BJ (cell line): ENCODE measurements around the gene KCTD10. TPM values are rescaled to one million over a fixed set of nuclear protein-coding genes. Genes with fewer than 3 reads are reported as not detected.

ENCODE experiments used
- CTCF ChIA-PET: fragments of 350-600 bp; formaldehyde crosslinking; extraction: SDS; loops from one replicate; lab custom pipeline; 2021; ENCODE audit warnings: antibody characterized with exemption, inconsistent platforms; lab: Yijun Ruan, JAX
- POLR2A ChIA-PET: fragments of 300-600 bp; sonication (Branson Sonifier 250); formaldehyde crosslinking; extraction: SDS; loops from one replicate; lab custom pipeline; 2021; ENCODE audit warnings: antibody characterized with exemption; lab: Charles Lee
- DNase-seq: peaks from one replicate; pipeline ENCODE4 v3.0.0-alpha.2; 2011; ENCODE audit warnings: low read depth
- H3K27me3 ChIP-seq: 2 replicates; pipeline ENCODE4 v1.6.0; 2011; ENCODE audit warnings: low read length; ENCODE audit not compliant: control insufficient read depth, insufficient read depth
- H3K36me3 ChIP-seq: 2 replicates; pipeline ENCODE4 v1.5.1; 2011; ENCODE audit warnings: low read length; ENCODE audit not compliant: control insufficient read depth, insufficient read depth
- H3K4me3 ChIP-seq: 2 replicates; pipeline ENCODE4 v1.5.1; 2011; ENCODE audit warnings: low read depth, mild to moderate bottlenecking, control low read depth, low read length
- polyA plus RNA-seq: library from polyadenylated mRNA; depleted of rRNA; stranded (reverse); fragments of >200 nt; gene quantifications from 2 replicates; pipeline ENCODE4 v1.2.3, GENCODE V29; 2011
- TF ChIP-seq, protein P1 (sequence below): IDR thresholded peaks from 2 replicates; pipeline ENCODE4 v1.5.1; 2011; ENCODE audit warnings: low read depth, mild to moderate bottlenecking, control low read depth, inconsistent platforms, low read length, moderate library complexity; ENCODE audit not compliant: insufficient read depth

The KCTD10 gene
- polyA plus RNA-seq, 1 experiment: 172 TPM

DNA sequence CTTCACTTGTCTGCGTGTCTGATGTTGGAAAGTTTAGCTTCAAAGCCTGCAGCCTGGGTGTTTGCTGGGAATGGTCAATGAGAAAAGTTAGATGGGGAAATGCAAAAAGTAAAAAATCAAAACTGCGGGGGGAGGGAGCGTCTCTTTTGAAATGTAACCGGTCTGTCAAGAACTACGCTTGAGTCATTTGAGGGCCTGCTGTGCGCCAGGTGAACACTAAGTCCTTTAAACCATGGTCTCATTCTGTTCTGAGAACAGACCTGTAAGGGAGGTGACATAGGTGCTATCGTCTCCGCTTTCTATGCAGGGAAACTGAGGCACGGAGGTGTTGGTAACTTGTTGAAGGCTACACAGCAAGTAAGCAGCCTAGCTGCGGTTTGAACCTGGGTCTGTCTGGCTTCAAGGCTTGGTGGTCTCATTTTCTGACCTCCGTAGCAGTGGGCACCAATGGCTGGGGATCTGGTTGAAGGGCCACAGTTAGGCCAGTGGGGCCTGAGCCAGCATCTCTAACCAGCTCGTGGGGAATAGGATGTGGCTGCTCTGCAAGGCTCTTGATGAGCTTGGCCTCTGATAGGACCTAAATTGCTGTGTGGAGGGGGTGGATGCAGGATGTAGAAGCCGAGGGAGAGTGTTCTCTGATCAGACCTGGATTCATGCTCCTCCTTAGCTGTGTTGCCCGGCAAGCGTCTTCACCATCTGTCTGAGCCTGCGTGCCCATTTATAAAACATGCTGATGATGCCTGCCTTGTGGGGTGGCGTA is 41.5 kb downstream of the KCTD10 start:
- TF ChIP-seq, protein P1, sequence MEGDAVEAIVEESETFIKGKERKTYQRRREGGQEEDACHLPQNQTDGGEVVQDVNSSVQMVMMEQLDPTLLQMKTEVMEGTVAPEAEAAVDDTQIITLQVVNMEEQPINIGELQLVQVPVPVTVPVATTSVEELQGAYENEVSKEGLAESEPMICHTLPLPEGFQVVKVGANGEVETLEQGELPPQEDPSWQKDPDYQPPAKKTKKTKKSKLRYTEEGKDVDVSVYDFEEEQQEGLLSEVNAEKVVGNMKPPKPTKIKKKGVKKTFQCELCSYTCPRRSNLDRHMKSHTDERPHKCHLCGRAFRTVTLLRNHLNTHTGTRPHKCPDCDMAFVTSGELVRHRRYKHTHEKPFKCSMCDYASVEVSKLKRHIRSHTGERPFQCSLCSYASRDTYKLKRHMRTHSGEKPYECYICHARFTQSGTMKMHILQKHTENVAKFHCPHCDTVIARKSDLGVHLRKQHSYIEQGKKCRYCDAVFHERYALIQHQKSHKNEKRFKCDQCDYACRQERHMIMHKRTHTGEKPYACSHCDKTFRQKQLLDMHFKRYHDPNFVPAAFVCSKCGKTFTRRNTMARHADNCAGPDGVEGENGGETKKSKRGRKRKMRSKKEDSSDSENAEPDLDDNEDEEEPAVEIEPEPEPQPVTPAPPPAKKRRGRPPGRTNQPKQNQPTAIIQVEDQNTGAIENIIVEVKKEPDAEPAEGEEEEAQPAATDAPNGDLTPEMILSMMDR: no peak
- Histone ChIP-seq H3K27me3 (no peaks in the 10 kb centered on the region), H3K4me3 (no peak overlapping the region), H3K36me3 (no peaks in the 10 kb centered on the region)
- no peak for DNase-seq
- CTCF ChIA-PET: interaction anchor here (0.9 to 5.7 kb wide), 5 partner anchors 8 to 55 kb away, joined by 3 to 40 read pairs (median 5); partner anchors contain the start of genes KCTD10 and UBE3B
- POLR2A ChIA-PET: no interaction called here

DNA sequence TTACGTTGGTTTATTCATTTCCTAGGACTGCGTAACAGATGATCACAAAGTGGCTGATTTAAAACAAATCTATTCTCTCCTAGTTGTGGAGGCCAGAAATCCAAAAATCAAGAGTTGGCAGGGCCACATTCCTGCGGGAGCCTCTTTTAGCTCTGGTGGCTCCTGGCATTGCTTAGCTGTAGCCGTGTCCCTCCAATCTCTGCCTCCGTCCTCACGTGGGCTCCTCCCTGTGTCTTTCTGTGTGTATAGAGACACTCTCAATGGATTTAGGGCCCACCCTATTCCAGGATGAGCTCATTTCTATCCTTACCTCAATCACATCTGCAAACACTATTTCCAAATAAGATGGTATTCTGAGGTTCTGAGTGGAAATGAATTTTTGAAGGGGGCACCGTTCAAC is 42.5 kb downstream of the KCTD10 start:
- no peak for DNase-seq
- Histone ChIP-seq H3K4me3 (no peak overlapping the region), H3K36me3 (no peaks in the 10 kb centered on the region), H3K27me3 (no peaks in the 10 kb centered on the region)
- CTCF ChIA-PET: interaction anchor here (0.9 to 5.7 kb wide), 5 partner anchors 15 to 53 kb away, joined by 3 to 40 read pairs (median 5); partner anchors contain the start of genes KCTD10 and UBE3B
- TF ChIP-seq, protein P1: no peak
- POLR2A ChIA-PET: no interaction called here

GRCh38 chr12:109433618-109434017 is 43.5 kb downstream of the KCTD10 start:
- no peaks in the 10 kb centered on the region for H3K27me3 ChIP-seq
- DNase-seq: no peak
- TF ChIP-seq, protein P1: peak; percentile 34; the same call in 1 of the 2 replicates
- no peaks in the 10 kb centered on the region for H3K36me3 ChIP-seq
- ChIA-PET POLR2A (no interaction called here), CTCF (interaction anchor here (0.6 to 5.7 kb wide), 21 partner anchors 8 to 748 kb away, joined by 3 to 40 read pairs (median 5); partner anchors contain the start of genes KCTD10 and UBE3B)
- H3K4me3 ChIP-seq: no peak overlapping the region

DNA sequence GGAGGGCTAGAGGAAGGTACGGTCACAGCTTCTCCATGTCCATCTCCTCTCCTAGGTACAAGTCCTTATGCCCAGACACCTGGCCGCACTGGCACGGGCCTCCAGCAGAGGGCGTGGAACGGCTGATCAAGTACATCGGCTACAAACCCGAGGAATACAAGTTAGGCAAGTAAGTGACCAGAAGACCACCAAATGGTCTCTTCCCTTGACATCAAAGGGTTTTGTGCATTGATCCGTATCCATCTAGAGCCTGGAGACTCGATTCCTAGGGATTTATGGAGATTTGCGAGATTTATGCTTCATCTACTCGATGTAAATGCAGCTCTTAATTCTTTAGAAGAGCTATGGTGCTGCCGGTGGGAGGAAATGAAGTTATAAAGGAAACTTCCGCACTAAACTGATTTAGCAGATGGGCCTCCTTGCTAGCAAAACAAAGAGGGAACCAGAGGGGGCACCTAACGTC is 44.2 kb downstream of the KCTD10 start:
- H3K36me3 ChIP-seq: no peaks in the 10 kb centered on the region
- CTCF ChIA-PET: interaction anchor here (0.6 to 5.7 kb wide), 25 partner anchors 9 to 748 kb away, joined by 3 to 40 read pairs (median 4); partner anchors contain the start of genes KCTD10 and UBE3B
- no peaks in the 10 kb centered on the region for H3K27me3 ChIP-seq
- TF ChIP-seq, protein P1: peak; percentile 94
- POLR2A ChIA-PET: interaction anchor here (0.6 kb wide), 1 partner anchor 151 kb away, joined by 3 read pairs; no protein-coding TSS in a partner anchor
- no peak for DNase-seq
- H3K4me3 ChIP-seq: no peak overlapping the region

DNA sequence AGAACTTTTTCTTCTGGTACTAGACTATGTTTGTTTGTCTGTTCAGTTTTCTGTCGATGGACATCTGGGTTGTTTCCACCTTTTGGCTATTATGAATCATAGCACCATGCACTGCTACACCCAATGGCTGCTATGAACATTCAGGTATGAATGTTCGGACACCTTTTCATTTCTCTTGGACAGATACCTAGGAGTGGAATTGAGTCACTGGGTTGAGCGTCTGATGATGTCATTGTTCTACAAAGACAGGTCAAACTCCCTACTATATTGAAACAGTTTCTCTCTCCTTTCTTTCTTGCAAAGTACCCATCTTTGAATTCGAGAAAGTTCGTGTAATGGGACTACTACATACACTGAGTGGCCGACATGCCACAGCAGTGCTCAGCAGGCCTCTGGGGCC is 44.7 kb downstream of the KCTD10 start:
- ChIA-PET POLR2A (interaction anchor here (0.6 kb wide), 1 partner anchor 151 kb away, joined by 3 read pairs; no protein-coding TSS in a partner anchor), CTCF (interaction anchor here (0.8 to 5.7 kb wide), 19 partner anchors 10 to 344 kb away, joined by 3 to 40 read pairs (median 5); partner anchors contain the start of genes KCTD10 and UBE3B)
- H3K4me3 ChIP-seq: no peak overlapping the region
- no peaks in the 10 kb centered on the region for H3K36me3 ChIP-seq
- TF ChIP-seq, protein P1: no peak
- no peaks in the 10 kb centered on the region for H3K27me3 ChIP-seq
- DNase-seq: no peak
